ENCODE measurements around the gene TSPAN18. TPM values are rescaled to one million over a fixed set of nuclear protein-coding genes. Genes with fewer than 3 reads are reported as not detected.

TSPAN18 gene
- total RNA-seq, 4 donors from 2014 or later = 31.1 to 74.6 (median 34.7) TPM

- Histone ChIP-seq H3K27me3 (no peaks in the 10 kb centered on the region), H3K9me3 (no peaks in the 10 kb centered on the region), H3K4me3 (no peak overlapping the region), H3K36me3 (no peaks in the 10 kb centered on the region), H3K27ac (no peak overlapping the region), H3K4me1 (peaks cover 0 to 4% (median 0%) of the 10 kb centered on the region in 3 donors)
- ATAC-seq = no peak
- 85 to 100% methylated on average over 1 to 6 of the region's 13 CpGs for WGBS, 2 donors (ENCODE audit: low coverage in 1 of 2)
- no peak for TF ChIP-seq EP300 (IDR thresholded peaks at IDR 0.05)
- TF ChIP-seq POLR2A (IDR thresholded peaks at IDR 0.05) = no peak
- TF ChIP-seq POLR2AphosphoS5 (IDR thresholded peaks at IDR 0.05) = no peak
- TF ChIP-seq, protein P1, sequence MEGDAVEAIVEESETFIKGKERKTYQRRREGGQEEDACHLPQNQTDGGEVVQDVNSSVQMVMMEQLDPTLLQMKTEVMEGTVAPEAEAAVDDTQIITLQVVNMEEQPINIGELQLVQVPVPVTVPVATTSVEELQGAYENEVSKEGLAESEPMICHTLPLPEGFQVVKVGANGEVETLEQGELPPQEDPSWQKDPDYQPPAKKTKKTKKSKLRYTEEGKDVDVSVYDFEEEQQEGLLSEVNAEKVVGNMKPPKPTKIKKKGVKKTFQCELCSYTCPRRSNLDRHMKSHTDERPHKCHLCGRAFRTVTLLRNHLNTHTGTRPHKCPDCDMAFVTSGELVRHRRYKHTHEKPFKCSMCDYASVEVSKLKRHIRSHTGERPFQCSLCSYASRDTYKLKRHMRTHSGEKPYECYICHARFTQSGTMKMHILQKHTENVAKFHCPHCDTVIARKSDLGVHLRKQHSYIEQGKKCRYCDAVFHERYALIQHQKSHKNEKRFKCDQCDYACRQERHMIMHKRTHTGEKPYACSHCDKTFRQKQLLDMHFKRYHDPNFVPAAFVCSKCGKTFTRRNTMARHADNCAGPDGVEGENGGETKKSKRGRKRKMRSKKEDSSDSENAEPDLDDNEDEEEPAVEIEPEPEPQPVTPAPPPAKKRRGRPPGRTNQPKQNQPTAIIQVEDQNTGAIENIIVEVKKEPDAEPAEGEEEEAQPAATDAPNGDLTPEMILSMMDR (IDR thresholded peaks at IDR 0.05) = no peak
These were observed 247.1 kb downstream of the TSPAN18 start for GRCh38 chr11:44973632-44974401.

GRCh38 chr11:44974402-44975000 is 247.7 kb downstream of the TSPAN18 start:
- no peak for ATAC-seq
- H3K27ac ChIP-seq = no peak overlapping the region
- no peaks in the 10 kb centered on the region for H3K36me3 ChIP-seq
- H3K4me1 ChIP-seq = peaks cover 0 to 11% (median 0%) of the 10 kb centered on the region in 3 donors
- 81 to 97% methylated on average over 6 to 9 of the region's 12 CpGs for WGBS, 2 donors (ENCODE audit: low coverage in 1 of 2)
- TF ChIP-seq, protein P1 (IDR thresholded peaks at IDR 0.05) = no peak
- TF ChIP-seq EP300 (IDR thresholded peaks at IDR 0.05) (no peak), POLR2AphosphoS5 (IDR thresholded peaks at IDR 0.05) (no peak), POLR2A (IDR thresholded peaks at IDR 0.05) (no peak)
- H3K4me3 ChIP-seq = no peak overlapping the region
- H3K9me3 ChIP-seq = no peaks in the 10 kb centered on the region
- no peaks in the 10 kb centered on the region for H3K27me3 ChIP-seq

- Histone ChIP-seq H3K36me3 (no peaks in the 10 kb centered on the region), H3K27me3 (no peaks in the 10 kb centered on the region), H3K4me3 (no peak overlapping the region), H3K4me1 (peaks cover 0 to 11% (median 0%) of the 10 kb centered on the region in 3 donors), H3K27ac (no peak overlapping the region), H3K9me3 (no peaks in the 10 kb centered on the region)
- TF ChIP-seq EP300 (IDR thresholded peaks at IDR 0.05) = no peak
- TF ChIP-seq POLR2AphosphoS5 (IDR thresholded peaks at IDR 0.05) = no peak
- TF ChIP-seq, protein P1 (IDR thresholded peaks at IDR 0.05) = no peak
- no peak for TF ChIP-seq POLR2A (IDR thresholded peaks at IDR 0.05)
- ATAC-seq = no peak
- WGBS, 2 donors (ENCODE audit: low coverage in 1 of 2) = 100% methylated on average over 3 of the region's 5 CpGs; no CpG with 5 or more reads in 1 of the 2 donors
These were observed 249.8 kb downstream of the TSPAN18 start for GRCh38 chr11:44976576-44976975.

DNA sequence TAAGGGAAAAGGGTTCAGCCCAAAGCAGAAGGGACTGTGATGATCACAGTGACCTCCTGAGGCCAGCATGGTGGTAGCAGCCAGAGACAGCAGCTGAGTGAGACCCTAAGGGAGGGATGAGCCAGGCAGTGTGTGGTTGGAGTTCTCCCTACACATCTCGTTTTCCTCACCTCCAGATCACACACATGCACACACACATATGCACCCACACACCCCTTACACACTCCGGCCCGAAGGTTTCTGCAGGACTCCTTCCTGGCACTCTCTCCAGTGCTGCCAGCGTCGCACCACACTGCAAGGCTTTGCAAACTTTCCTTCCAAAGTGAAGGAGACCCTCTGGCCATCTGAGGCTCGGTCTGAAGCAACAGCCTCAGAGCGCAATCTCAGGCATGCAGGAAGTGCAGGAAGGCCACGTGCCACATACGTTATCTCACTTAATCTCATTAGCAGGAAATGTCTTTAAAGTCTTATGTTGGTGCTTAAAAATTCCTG is 250.8 kb downstream of the TSPAN18 start:
- Histone ChIP-seq H3K4me3 (no peak overlapping the region), H3K27ac (no peak overlapping the region), H3K27me3 (peaks cover 2% of the 10 kb centered on the region), H3K4me1 (peaks cover 0 to 11% (median 0%) of the 10 kb centered on the region in 3 donors), H3K36me3 (no peaks in the 10 kb centered on the region), H3K9me3 (no peaks in the 10 kb centered on the region)
- no peak for ATAC-seq
- 52% methylated on average over 9 of the region's 9 CpGs; no CpG with 5 or more reads in 1 of the 2 donors for WGBS, 2 donors (ENCODE audit: low coverage in 1 of 2)
- TF ChIP-seq EP300 (IDR thresholded peaks at IDR 0.05) (no peak), POLR2A (IDR thresholded peaks at IDR 0.05) (no peak), POLR2AphosphoS5 (IDR thresholded peaks at IDR 0.05) (no peak)
- TF ChIP-seq, protein P1 (IDR thresholded peaks at IDR 0.05) = no peak

Data from gastroesophageal sphincter (tissue), 4 donors.